GM18511 (cell line): Measurements from ENCODE around the gene ACSF3.

Experiments used
- ATAC-seq: cut with Tn5 transposase; IDR thresholded peaks from one replicate; pipeline ENCODE4 v1.9.1; 2021; ENCODE audit warnings: mild to moderate bottlenecking, moderate library complexity; ENCODE audit not compliant: unreplicated experiment

ACSF3 gene

DNA sequence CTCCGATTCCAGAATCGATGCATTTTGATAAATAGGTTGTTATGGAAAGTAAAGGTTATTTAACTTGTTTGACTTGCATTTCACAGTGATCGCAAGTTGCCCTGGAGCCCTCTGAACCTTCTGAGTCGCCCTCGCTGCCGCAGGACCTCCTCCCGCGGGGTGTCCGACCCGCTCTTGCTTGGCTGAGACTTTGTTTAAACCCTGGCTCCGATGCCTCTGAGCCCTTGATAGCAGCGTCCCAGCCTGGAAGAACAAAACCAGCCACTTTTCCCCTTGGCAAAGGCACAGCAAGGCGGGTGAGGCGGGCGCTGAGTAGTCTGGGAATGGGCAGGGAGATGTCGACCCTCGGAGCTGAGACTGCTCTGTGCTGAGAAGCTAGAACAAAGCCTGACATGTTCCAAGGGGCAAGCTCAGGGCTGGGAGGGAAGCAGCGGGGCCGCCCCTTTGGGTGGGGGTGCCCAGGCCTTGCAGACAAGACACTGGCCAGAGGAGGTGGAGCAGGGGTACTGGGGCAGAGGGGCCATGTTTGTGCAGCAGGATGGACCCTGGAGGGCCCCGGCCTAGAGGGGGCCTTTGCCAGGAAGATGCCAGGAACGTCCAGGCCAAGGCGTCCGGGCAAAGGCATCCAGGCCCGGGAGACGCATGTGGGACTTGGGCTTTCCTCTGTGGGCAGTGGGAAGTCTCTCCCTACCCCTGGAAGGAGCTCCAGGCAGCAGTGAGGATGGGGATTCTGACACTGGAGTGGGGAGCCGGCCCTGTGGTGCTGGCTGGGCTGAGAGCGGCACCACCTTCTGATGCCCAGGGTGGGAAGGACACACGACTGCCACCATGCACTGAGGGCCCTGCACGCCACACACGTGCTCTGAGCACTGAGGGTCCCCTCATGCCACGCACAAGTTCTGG, 47.6 kb downstream of the ACSF3 start:
- ATAC-seq: no peak

DNA sequence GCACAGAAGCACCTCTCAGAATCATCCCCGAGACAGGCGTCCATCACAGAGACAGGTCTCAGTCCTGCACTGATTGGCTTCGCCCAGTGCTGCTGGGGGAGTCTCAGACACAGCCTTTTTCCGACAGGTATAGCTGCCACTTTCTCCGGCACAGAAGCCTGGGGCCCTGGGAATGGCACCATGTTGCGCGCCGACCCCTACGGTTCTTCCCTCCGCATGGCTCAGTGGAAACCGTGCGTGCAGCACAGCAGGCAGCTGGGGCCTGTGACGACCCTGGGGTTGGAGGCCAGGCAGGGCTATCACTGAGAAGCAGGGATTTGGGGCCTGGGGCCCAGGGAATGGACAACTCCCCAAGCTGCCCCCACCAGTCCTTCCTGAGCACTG, 48.2 kb downstream of the ACSF3 start:
- ATAC-seq: no peak

DNA sequence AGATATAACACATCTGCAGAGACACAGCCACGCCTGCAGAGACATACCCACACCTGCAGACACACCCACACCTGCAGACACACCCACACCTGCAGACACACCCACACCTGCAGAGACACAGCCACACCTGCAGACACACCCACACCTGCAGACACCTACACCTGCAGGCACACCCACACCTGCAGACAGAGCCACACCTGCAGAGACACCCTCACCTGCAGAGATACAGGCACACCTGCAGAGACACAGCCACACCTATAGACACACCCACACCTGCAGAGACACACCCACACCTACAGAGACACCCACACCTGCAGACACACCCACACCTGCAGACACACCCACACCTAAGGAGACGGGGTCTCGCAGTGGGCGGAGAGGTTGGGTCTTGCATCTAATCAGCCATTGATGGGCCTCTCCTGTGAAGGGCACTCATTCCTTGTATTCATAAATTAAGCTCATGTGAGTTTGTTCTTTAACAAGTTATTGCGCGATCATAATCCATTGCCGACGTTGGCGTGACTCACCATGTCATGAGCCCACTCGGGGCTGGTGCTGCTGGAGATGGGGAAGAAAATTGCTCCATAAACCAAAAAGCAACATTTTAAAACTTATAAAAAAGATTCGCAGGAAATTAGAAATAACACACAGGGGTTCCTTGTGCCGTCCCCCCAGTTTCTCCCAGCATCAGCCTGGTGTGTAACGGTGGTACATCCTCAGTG, 49.0 kb downstream of the ACSF3 start:
- no peak for ATAC-seq

DNA sequence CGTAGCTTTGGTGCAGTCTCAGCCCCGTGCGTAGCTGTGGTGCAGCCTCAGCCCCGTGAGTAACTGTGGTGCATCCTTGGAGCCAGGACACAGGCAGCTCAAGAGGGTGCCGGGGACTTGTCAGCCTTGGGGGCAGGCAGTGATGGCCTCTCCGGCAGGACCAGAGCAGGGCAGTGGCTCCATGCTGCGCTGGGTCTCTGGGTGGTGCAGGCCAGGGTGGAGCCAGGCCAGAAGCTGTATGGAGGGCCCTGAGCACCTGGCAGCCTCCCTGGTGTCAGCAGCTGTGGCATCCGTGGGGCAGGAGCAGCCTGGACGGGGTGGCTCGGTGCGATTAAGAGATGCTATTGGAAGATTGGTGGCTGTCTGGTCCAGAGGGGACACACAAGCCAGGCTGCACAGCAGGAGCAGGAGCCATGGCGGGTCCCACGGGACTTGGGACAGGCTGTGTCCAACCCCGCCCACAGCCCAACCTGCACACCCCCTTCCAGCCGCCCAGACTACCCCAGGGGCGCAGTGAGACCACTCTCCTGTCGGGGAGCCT, 49.6 kb downstream of the ACSF3 start:
- ATAC-seq: no peak

DNA sequence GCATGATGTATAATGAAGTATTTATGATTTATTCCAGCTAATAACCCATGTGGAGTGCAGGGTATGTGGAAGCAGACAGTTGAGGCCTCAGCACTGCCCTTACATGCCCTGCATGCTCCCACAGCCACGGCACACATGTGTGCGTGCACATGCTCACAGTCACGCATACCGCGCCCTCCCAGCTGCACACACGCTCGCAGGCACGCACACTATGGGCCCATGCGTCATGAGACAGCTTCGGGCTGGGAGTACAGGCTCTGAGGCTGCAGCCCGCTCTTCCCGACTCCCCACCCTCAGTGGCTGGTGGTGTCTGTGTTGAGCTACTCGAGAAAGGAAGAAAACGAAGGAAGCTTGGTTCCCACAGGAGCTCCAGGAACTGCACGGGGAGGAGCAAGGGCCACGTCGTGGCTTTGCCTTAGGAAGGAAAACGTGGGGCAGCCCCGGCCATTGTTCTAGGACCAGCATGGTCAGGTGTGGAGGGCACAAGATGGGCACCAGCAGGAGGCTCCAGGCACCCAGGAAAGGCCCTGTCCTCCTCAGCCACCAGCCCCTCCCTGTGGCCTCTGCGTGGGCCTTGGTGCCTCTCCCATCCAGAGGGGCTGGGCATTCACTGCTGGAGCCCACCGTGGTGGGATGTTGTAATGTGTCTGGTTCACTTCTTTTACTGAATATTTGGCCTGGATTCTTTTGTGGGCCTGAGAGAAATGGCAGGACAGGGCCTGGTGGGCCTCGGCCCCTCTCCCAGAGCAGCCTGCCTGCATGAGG, 50.4 kb downstream of the ACSF3 start:
- ATAC-seq: no peak

DNA sequence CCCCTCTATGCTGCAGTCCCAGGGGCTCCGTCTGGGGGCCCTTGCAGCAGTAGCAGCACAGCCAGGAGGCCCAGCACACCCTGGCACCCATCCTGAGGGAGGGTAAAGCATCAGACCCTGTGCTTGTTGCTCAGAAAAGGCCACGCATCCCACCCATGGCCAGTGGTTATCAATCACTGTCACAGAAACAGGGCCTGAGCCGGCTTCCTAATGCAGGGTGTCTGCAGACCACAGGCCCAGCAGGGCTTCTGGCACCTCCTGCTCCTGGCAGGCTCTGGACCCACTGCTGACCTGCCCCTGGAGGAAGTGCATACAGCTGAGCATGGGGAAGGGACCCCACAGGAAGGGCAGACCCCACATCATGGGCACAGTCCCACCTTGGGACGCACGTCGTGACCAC, 51.0 kb downstream of the ACSF3 start:
- ATAC-seq: no peak

DNA sequence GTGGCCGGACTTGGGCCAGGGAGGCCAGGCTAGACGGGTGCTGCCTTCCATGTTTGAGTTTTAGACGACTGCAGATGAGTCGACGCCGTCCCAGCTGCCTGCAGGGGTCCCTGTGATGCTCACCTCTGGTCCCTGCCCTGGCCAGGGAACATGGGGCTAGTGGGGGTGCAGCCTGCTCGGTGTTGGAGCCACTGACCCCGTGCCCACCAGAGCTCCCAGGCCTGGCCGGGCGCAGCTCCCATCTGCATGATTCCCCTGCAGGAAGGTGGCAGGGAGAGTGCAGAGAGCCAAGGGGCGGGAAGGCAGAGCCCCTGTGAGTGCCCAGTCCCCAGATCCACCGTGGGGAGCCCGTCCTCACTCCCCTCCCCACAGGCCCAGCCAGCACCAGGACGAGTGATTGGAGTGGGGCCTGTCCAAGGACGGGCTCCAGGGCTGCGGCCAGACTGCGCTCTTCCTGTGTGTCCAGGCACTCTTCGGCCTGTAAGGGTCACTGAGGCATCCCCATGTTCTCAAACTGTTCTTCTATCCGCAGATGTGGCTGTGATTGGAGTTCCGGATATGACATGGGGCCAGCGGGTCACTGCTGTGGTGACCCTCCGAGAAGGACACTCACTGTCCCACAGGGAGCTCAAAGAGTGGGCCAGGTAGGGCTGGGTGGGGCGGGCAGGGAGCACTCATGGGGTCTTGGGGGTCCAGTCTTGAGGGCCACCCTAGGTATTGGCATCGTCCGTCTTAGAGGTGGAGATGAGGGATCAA, 51.9 kb downstream of the ACSF3 start:
- ATAC-seq: no peak

- no peak for ATAC-seq
Observed at GRCh38 chr16:89146211-89147005, 52.8 kb downstream of the ACSF3 start.

DNA sequence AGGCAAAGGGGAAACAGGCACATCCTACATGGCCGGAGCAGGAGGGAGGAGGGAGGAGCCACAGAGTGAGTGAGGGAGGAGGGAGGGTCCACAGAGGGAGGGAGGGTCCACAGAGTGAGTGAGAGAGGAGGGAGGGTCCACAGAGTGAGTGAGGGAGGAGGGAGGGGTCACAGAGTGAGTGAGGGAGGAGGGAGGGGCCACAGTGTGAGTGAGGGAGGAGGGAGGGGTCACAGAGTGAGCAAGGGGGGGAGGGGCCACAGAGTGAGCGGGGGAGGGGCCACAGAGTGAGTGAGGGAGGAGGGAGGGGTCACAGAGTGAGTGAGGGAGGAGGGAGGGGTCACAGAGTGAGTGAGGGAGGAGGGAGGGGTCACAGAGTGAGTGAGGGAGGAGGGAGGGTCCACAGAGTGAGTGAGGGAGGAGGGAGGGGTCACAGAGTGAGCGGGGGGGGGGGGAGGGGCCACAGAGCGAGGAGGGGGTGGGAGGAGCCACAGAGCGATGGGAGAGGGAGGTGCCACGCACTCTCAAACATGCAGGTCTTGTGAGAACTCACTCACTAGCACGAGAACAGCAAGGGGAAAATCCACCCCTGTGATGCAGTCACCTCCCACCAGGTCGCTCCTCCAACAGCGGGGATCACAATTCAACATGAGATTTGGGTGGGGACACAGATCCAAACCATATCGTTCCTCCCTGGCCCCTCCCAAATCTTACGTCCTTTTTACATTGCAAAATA, 53.6 kb downstream of the ACSF3 start:
- no peak for ATAC-seq

GRCh38 chr16:89149386-89149785, 55.7 kb downstream of the ACSF3 start:
- no peak for ATAC-seq

GRCh38 chr16:89150090-89150835, 56.6 kb downstream of the ACSF3 start:
- no peak for ATAC-seq

DNA sequence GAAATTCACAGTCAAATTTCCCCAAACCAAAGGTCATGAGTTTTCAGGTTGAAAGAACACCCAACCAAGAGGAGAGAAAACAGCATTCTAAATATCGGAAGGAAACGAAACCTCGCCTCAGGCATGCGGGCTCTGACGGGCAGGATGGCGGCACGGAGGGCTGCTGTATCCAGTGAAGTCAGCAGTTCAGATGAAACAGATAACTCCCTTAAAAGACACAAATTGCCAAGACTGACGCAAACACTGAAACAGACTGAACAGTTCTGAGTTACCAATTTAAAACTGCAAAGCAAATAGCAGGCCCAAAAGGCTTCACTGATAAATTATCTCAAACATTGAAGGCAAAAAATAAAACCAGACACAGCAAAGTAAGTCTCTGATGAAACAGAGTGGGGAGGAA, 57.3 kb downstream of the ACSF3 start:
- no peak for ATAC-seq

DNA sequence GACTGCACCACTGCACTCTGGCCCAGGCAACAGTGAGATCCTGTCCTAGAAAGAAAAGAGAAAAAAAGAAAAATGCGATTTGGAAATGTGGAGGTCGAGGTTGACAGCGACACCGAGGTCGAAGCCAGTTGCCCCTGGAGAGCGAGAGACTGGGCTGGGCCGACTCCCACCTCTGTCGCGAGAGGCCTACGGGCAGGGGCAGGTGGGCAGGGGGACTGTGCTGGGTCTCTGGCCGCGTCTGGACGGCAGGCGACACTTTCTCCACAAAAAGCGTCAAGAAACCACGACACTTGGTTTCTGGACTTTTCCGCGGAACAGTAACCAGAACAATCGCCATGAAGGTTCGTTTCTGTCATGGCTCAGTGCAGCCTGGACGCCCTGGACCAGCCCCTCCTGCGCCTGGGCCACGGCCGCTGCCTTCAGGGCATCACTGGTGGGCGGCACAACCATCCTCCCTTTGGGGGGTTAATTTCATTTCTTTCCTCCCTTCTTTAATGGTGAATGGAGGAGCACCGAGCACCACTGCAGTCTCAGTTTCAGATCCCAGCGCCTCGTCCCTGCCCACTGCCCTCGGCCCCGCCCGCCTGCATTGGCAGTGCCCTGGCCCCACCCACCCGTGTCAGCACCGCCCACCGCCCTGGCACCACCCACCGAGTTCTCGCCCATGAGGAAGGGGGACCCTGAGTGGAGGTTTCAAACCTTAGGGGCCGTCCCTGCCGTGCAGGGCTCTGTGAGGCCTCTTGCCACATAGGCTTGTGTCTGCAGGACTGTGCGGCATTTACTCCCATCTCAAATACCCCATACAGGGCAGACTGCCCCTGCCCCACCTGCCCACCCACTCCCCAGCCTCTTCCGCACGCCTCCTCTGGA, 59.4 kb downstream of the ACSF3 start:
- ATAC-seq: no peak

DNA sequence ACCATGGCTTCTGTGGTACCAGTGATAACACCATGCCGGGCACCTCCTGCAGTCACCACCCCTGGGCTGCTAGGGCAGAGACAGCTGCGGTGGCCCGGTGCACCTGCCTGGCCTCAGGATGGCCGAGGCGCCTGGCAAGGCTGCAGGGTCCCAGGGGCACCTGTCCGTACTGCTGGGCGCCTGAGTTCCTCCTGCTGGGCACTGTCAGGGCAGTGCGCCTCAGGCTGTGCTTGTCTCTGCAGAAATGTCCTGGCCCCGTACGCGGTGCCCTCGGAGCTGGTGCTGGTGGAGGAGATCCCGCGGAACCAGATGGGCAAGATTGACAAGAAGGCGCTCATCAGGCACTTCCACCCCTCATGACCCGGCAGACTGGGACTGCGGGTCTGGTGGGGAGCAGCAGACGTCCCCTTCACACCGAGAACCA, 60.2 kb downstream of the ACSF3 start:
- no peak for ATAC-seq

- ATAC-seq: no peak
Observed at GRCh38 chr16:89154390-89155183, 60.9 kb downstream of the ACSF3 start.

- no peak for ATAC-seq
Observed at GRCh38 chr16:89155184-89155679, 61.6 kb downstream of the ACSF3 start.
